ENCODE data around the gene APBA1.
A peak's percentile ranks its signal among the peaks of the same experiment; 100 is the strongest.

APBA1 gene

GRCh38 chr9:69519470-69520240 is 152.5 kb downstream of the APBA1 start:
- peak; percentile 40 for DNase-seq (ENCODE audit: low spot score)

GRCh38 chr9:69516353-69517322 is 155.5 kb downstream of the APBA1 start:
- DNase-seq (ENCODE audit: low spot score): no peak

GRCh38 chr9:69515810-69516209 is 156.4 kb downstream of the APBA1 start:
- no peak for DNase-seq (ENCODE audit: low spot score)

GRCh38 chr9:69513141-69513820 is 158.9 kb downstream of the APBA1 start:
- DNase-seq (ENCODE audit: low spot score): no peak

- DNase-seq (ENCODE audit: low spot score): no peak
Observed at GRCh38 chr9:69504058-69504457, 168.1 kb downstream of the APBA1 start.

- DNase-seq (ENCODE audit: low spot score): no peak
Observed at GRCh38 chr9:69502671-69503301, 169.4 kb downstream of the APBA1 start.

GRCh38 chr9:69500896-69501295 is 171.3 kb downstream of the APBA1 start:
- no peak for DNase-seq (ENCODE audit: low spot score)

- DNase-seq (ENCODE audit: low spot score): no peak
Observed at GRCh38 chr9:69499959-69500358, 172.2 kb downstream of the APBA1 start.

GRCh38 chr9:69499407-69499806 is 172.8 kb downstream of the APBA1 start:
- DNase-seq (ENCODE audit: low spot score): no peak

GRCh38 chr9:69498470-69498869 is 173.7 kb downstream of the APBA1 start:
- no peak for DNase-seq (ENCODE audit: low spot score)

- DNase-seq (ENCODE audit: low spot score): no peak
Observed at GRCh38 chr9:69497816-69498215, 174.4 kb downstream of the APBA1 start.

GRCh38 chr9:69496846-69497450 is 175.2 kb downstream of the APBA1 start:
- peak; percentile 28 for DNase-seq (ENCODE audit: low spot score)

- no peak for DNase-seq (ENCODE audit: low spot score)
Observed at GRCh38 chr9:69495296-69495695, 176.9 kb downstream of the APBA1 start.

GRCh38 chr9:69494763-69495162 is 177.4 kb downstream of the APBA1 start:
- no peak for DNase-seq (ENCODE audit: low spot score)

GRCh38 chr9:69494208-69494607 is 178.0 kb downstream of the APBA1 start:
- no peak for DNase-seq (ENCODE audit: low spot score)

GRCh38 chr9:69486498-69486897 is 185.7 kb downstream of the APBA1 start:
- DNase-seq (ENCODE audit: low spot score): no peak

GRCh38 chr9:69485466-69485865 is 186.7 kb downstream of the APBA1 start:
- DNase-seq (ENCODE audit: low spot score): peak; percentile 37

GRCh38 chr9:69483886-69484422 is 188.2 kb downstream of the APBA1 start:
- DNase-seq (ENCODE audit: low spot score): no peak

- DNase-seq (ENCODE audit: low spot score): no peak
Observed at GRCh38 chr9:69476797-69477196, 195.4 kb downstream of the APBA1 start.

GRCh38 chr9:69476016-69476415 is 196.2 kb downstream of the APBA1 start:
- no peak for DNase-seq (ENCODE audit: low spot score)

- DNase-seq (ENCODE audit: low spot score): no peak
Observed at GRCh38 chr9:69474821-69475220, 197.3 kb downstream of the APBA1 start.

Measured in SW480 (cell line).